ENCODE results near the gene ZFPL1. TPM values are rescaled to one million over a fixed set of nuclear protein-coding genes. Genes with fewer than 3 reads are reported as not detected.

ZFPL1 gene
- total and polyA plus RNA-seq, 3 experiments from 2014 or later: 24.4 to 33.5 (median 30.8) TPM

GRCh38 chr11:65087216-65087615 is 3.2 kb downstream of the ZFPL1 start:
- Mint-ChIP-seq H3K27ac (peak overlapping the region in 1 of 8 donors; percentile 58), H3K36me3 (peaks cover 4 to 55% (median 11%) of the 10 kb centered on the region in 3 donors), H3K9me3 (no peaks in the 10 kb centered on the region), H3K4me3 (no peak overlapping the region), H3K4me1 (peaks cover 23 to 32% (median 28%) of the 10 kb centered on the region in 3 donors), H3K27me3 (peaks cover 0 to 2% of the 10 kb centered on the region in 2 donors)
- Histone ChIP-seq H3K4me3 (ENCODE audit: low read length) (no peak overlapping the region), H3K27me3 (ENCODE audit: insufficient read depth, low read length, poor library complexity, severe bottlenecking) (no peaks in the 10 kb centered on the region), H3K4me1 (ENCODE audit: insufficient read depth, low read length) (peaks cover 26% of the 10 kb centered on the region), H3K27ac (ENCODE audit: low read depth, low read length) (no peak overlapping the region), H3K36me3 (ENCODE audit: insufficient read depth, low read length) (peaks cover 13% of the 10 kb centered on the region), H3K9me3 (ENCODE audit: low read length) (no peaks in the 10 kb centered on the region)
- CTCF ChIA-PET: interaction anchor here (0.6 to 2.0 kb wide), 2 partner anchors 35 to 36 kb away, joined by 3 to 5 read pairs; partner anchors contain the start of genes FAU and MRPL49
- POLR2A ChIA-PET: no interaction called here
- DNase-seq: no peak

- Histone ChIP-seq H3K27me3 (ENCODE audit: insufficient read depth, low read length, poor library complexity, severe bottlenecking) (no peaks in the 10 kb centered on the region), H3K4me1 (ENCODE audit: insufficient read depth, low read length) (peaks cover 26% of the 10 kb centered on the region), H3K9me3 (ENCODE audit: low read length) (no peaks in the 10 kb centered on the region), H3K27ac (ENCODE audit: low read depth, low read length) (no peak overlapping the region), H3K4me3 (ENCODE audit: low read length) (no peak overlapping the region), H3K36me3 (ENCODE audit: insufficient read depth, low read length) (peaks cover 13% of the 10 kb centered on the region)
- Mint-ChIP-seq H3K4me3 (no peak overlapping the region), H3K9me3 (no peaks in the 10 kb centered on the region), H3K4me1 (peaks cover 23 to 30% (median 28%) of the 10 kb centered on the region in 3 donors), H3K36me3 (peaks cover 4 to 55% (median 11%) of the 10 kb centered on the region in 3 donors), H3K27me3 (peaks cover 0 to 2% of the 10 kb centered on the region in 2 donors), H3K27ac (peak overlapping the region in 1 of 8 donors; percentile 58)
- ChIA-PET POLR2A (no interaction called here), CTCF (no interaction called here)
- no peak for DNase-seq
Measured at GRCh38 chr11:65087827-65088226, 3.8 kb downstream of the ZFPL1 start.

- DNase-seq: no peak
- peaks cover 4 to 46% (median 10%) of the 10 kb centered on the region in 3 donors for H3K36me3 Mint-ChIP-seq
- ChIA-PET POLR2A (no interaction called here), CTCF (no interaction called here)
- Histone ChIP-seq H3K36me3 (ENCODE audit: insufficient read depth, low read length) (peaks cover 13% of the 10 kb centered on the region), H3K27me3 (ENCODE audit: insufficient read depth, low read length, poor library complexity, severe bottlenecking) (no peaks in the 10 kb centered on the region), H3K4me3 (ENCODE audit: low read length) (no peak overlapping the region), H3K4me1 (ENCODE audit: insufficient read depth, low read length) (peaks cover 18% of the 10 kb centered on the region), H3K9me3 (ENCODE audit: low read length) (no peaks in the 10 kb centered on the region), H3K27ac (ENCODE audit: low read depth, low read length) (no peak overlapping the region)
- no peaks in the 10 kb centered on the region for H3K9me3 Mint-ChIP-seq
- peaks cover 12 to 13% (median 13%) of the 10 kb centered on the region in 3 donors for H3K4me1 Mint-ChIP-seq
- no peaks in the 10 kb centered on the region for H3K27me3 Mint-ChIP-seq
- peak overlapping the region in 1 of 7 donors; percentile 30 for H3K4me3 Mint-ChIP-seq
- peak overlapping the region in 2 of 8 donors; percentile 21 to 58 for H3K27ac Mint-ChIP-seq
Measured at GRCh38 chr11:65089621-65090020, 5.6 kb downstream of the ZFPL1 start.

GRCh38 chr11:65090628-65091027 is 6.6 kb downstream of the ZFPL1 start:
- no peak for DNase-seq
- Mint-ChIP-seq H3K36me3 (peaks cover 3 to 40% (median 9%) of the 10 kb centered on the region in 3 donors), H3K27ac (no peak overlapping the region), H3K4me1 (peaks cover 5% of the 10 kb centered on the region in 3 donors), H3K9me3 (no peaks in the 10 kb centered on the region), H3K27me3 (no peaks in the 10 kb centered on the region), H3K4me3 (peak overlapping the region in 1 of 7 donors; percentile 20)
- Histone ChIP-seq H3K4me3 (ENCODE audit: low read length) (no peak overlapping the region), H3K27me3 (ENCODE audit: insufficient read depth, low read length, poor library complexity, severe bottlenecking) (no peaks in the 10 kb centered on the region), H3K36me3 (ENCODE audit: insufficient read depth, low read length) (peaks cover 9% of the 10 kb centered on the region), H3K4me1 (ENCODE audit: insufficient read depth, low read length) (peaks cover 10% of the 10 kb centered on the region), H3K9me3 (ENCODE audit: low read length) (no peaks in the 10 kb centered on the region), H3K27ac (ENCODE audit: low read depth, low read length) (no peak overlapping the region)
- ChIA-PET CTCF (interaction anchor here (1.5 kb wide), 1 partner anchor 22 kb away, joined by 5 read pairs; the partner anchor contains the start of gene TM7SF2), POLR2A (interaction anchor here (0.5 kb wide), 1 partner anchor 10 kb away, joined by 3 read pairs; no protein-coding TSS in a partner anchor)

GRCh38 chr11:65095427-65095826 is 11.4 kb downstream of the ZFPL1 start:
- Mint-ChIP-seq H3K27ac (peak overlapping the region; percentile 76 to 98 (median 94)), H3K27me3 (no peaks in the 10 kb centered on the region), H3K36me3 (peaks cover 0 to 19% (median 4%) of the 10 kb centered on the region in 3 donors), H3K9me3 (no peaks in the 10 kb centered on the region), H3K4me3 (peak overlapping the region in 6 of 7 donors; percentile 92 to 95 (median 94)), H3K4me1 (peaks cover 12 to 28% (median 19%) of the 10 kb centered on the region in 3 donors)
- peak overlapping the region; percentile 25 for H3K27ac ChIP-seq (ENCODE audit: low read depth, low read length)
- no peaks in the 10 kb centered on the region for H3K27me3 ChIP-seq (ENCODE audit: insufficient read depth, low read length, poor library complexity, severe bottlenecking)
- peaks cover 22% of the 10 kb centered on the region for H3K4me1 ChIP-seq (ENCODE audit: insufficient read depth, low read length)
- POLR2A ChIA-PET: interaction anchor here (0.8 to 2.0 kb wide), 8 partner anchors 15 to 81 kb away, joined by 3 to 11 read pairs (median 6); partner anchors contain the start of genes ARL2, FAU, MRPL49 and TM7SF2
- no peak for DNase-seq
- CTCF ChIA-PET: interaction anchor here (1.0 to 9.1 kb wide), 4 partner anchors 16 to 351 kb away, joined by 3 to 104 read pairs (median 4); partner anchors contain the start of genes TM7SF2 and ZNHIT2
- H3K4me3 ChIP-seq (ENCODE audit: low read length): no peak overlapping the region
- H3K9me3 ChIP-seq (ENCODE audit: low read length): no peaks in the 10 kb centered on the region
- peaks cover 12% of the 10 kb centered on the region for H3K36me3 ChIP-seq (ENCODE audit: insufficient read depth, low read length)

- H3K4me3 ChIP-seq (ENCODE audit: low read length): peak within 1 kb of the TSS; percentile 93
- ChIA-PET POLR2A (interaction anchor here (1.2 to 2.0 kb wide), 8 partner anchors 12 to 82 kb away, joined by 3 to 11 read pairs (median 6); partner anchors contain the start of genes ARL2, FAU, MRPL49 and ZNHIT2), CTCF (interaction anchor here (0.8 to 9.1 kb wide), 6 partner anchors 11 to 83 kb away, joined by 3 to 104 read pairs (median 4); partner anchors contain the start of genes SYVN1, TM7SF2 and ZNHIT2)
- H3K27me3 Mint-ChIP-seq: no peaks in the 10 kb centered on the region
- no peaks in the 10 kb centered on the region for H3K9me3 Mint-ChIP-seq
- no peaks in the 10 kb centered on the region for H3K9me3 ChIP-seq (ENCODE audit: low read length)
- H3K4me1 Mint-ChIP-seq: peaks cover 13 to 28% (median 19%) of the 10 kb centered on the region in 3 donors
- H3K27ac ChIP-seq (ENCODE audit: low read depth, low read length): peak within 1 kb of the TSS; percentile 82
- H3K4me3 Mint-ChIP-seq: peak within 1 kb of the TSS; percentile 92 to 97 (median 94)
- peaks cover 22% of the 10 kb centered on the region for H3K4me1 ChIP-seq (ENCODE audit: insufficient read depth, low read length)
- peak; percentile 70 to 90 (median 85) for DNase-seq
- peaks cover 0 to 24% (median 4%) of the 10 kb centered on the region in 3 donors for H3K36me3 Mint-ChIP-seq
- peak within 1 kb of the TSS; percentile 76 to 98 (median 94) for H3K27ac Mint-ChIP-seq
- no peaks in the 10 kb centered on the region for H3K27me3 ChIP-seq (ENCODE audit: insufficient read depth, low read length, poor library complexity, severe bottlenecking)
- peaks cover 12% of the 10 kb centered on the region for H3K36me3 ChIP-seq (ENCODE audit: insufficient read depth, low read length)
Measured at GRCh38 chr11:65095974-65096806, 12.2 kb downstream of the ZFPL1 start, which contains the start of gene VPS51. Gene VPS51 (plus strand): TSS chr11:65096214. CDS start chr11:65096251, 37 bp downstream.

- Mint-ChIP-seq H3K9me3 (no peaks in the 10 kb centered on the region), H3K4me1 (peaks cover 14 to 28% (median 19%) of the 10 kb centered on the region in 3 donors), H3K27ac (peak overlapping the region in 6 of 8 donors; percentile 58 to 98 (median 95)), H3K36me3 (peaks cover 0 to 27% (median 4%) of the 10 kb centered on the region in 3 donors), H3K4me3 (peak overlapping the region; percentile 92 to 97 (median 94)), H3K27me3 (peaks cover 0 to 2% of the 10 kb centered on the region in 2 donors)
- no peak for DNase-seq
- peaks cover 22% of the 10 kb centered on the region for H3K4me1 ChIP-seq (ENCODE audit: insufficient read depth, low read length)
- no peaks in the 10 kb centered on the region for H3K27me3 ChIP-seq (ENCODE audit: insufficient read depth, low read length, poor library complexity, severe bottlenecking)
- ChIA-PET POLR2A (interaction anchor here (1.2 to 2.0 kb wide), 8 partner anchors 12 to 83 kb away, joined by 3 to 11 read pairs (median 6); partner anchors contain the start of genes ARL2, FAU, MRPL49 and ZNHIT2), CTCF (interaction anchor here (0.9 to 9.1 kb wide), 4 partner anchors 12 to 21 kb away, joined by 3 to 104 read pairs (median 6); partner anchors contain the start of genes TM7SF2 and ZNHIT2)
- H3K4me3 ChIP-seq (ENCODE audit: low read length): peak overlapping the region; percentile 93
- peak overlapping the region; percentile 82 for H3K27ac ChIP-seq (ENCODE audit: low read depth, low read length)
- peaks cover 12% of the 10 kb centered on the region for H3K36me3 ChIP-seq (ENCODE audit: insufficient read depth, low read length)
- no peaks in the 10 kb centered on the region for H3K9me3 ChIP-seq (ENCODE audit: low read length)
Measured at GRCh38 chr11:65096926-65097325, 12.9 kb downstream of the ZFPL1 start.

Data from CD8-positive, alpha-beta memory T cell (primary cell).